HG02970 (cell line): ENCODE results near the gene WDR74.
"Not testable (repeated sequence)": the region's sequence is repeated elsewhere in the genome, so short reads cannot be mapped to it uniquely, and the experiment has no call there.

Experiments used
- ATAC-seq: cut with Tn5 transposase; IDR thresholded peaks from one replicate; pipeline ENCODE4 v1.9.1; 2021; ENCODE audit warnings: mild to moderate bottlenecking, moderate library complexity, moderate number of reproducible peaks; ENCODE audit not compliant: unreplicated experiment, low FRiP score

WDR74 gene

DNA sequence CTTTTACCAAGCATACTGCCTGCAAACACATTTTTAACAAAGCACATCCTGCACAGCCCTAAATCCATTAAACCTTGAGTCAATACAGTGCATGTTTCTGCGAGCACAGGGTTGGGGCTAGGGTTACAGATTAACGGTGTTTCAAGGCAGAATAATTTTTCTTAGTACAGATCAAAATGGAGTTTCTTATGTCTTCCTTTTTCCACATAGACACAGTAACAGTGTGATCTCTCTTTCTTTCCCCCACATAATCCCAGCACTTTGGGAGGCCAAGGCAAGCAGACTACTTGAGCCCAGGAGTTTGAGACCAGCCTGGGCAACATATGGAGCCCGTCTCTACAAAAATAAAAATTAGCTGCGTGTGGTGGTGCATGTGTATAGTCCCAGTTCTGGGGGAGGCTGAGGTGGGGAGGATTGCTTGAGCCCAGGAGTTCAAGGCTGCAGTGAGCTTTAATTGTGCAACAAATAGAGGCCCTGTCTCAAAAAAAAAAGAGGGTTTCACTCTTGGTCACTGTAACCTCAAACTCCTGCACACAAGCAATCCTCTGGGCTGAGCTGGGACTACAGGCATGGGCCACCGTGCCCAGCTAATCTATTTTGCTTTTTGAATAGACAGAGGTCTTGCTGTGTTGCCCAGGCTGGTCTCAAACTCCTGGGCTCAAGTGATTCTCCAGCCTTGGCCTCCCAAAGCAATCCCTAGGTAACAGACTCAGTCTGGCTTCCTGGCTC is 21.6 kb upstream of the WDR74 start:
- no peak for ATAC-seq

GRCh38 chr11:62859281-62859703 is 19.9 kb upstream of the WDR74 start:
- not testable (repeated sequence) for ATAC-seq

GRCh38 chr11:62858201-62858600 is 18.8 kb upstream of the WDR74 start:
- ATAC-seq = no peak

- ATAC-seq = no peak
Measured at GRCh38 chr11:62857541-62857982, 18.2 kb upstream of the WDR74 start.

DNA sequence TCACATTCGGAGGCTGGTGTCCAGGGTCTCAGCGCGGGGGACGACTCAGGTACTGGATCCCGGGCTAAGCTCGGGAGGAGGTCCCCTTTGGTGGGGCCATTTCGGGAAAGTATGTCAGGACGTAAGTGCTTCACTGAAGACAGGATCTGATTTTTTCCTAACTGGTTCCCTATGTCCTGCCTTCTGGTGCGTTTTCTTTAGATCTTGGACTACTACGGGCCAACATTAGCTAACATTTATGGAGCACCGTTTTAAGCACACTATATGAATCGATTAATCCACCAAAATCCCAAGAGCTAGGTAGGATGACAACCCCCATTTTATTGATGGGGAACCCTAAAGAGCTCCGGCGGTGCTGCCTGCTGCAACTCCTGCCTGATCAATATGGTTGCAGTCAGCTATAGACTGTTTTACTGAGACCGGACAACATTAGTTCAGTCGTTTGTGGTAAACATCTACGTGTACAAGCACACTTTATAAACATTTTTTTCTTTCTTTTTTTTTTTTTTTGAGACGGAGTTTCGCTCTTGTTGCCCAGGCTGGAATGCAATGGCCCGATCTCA is 17.0 kb upstream of the WDR74 start:
- no peak for ATAC-seq

GRCh38 chr11:62855571-62856332 is 16.4 kb upstream of the WDR74 start:
- ATAC-seq = peak; percentile 88

DNA sequence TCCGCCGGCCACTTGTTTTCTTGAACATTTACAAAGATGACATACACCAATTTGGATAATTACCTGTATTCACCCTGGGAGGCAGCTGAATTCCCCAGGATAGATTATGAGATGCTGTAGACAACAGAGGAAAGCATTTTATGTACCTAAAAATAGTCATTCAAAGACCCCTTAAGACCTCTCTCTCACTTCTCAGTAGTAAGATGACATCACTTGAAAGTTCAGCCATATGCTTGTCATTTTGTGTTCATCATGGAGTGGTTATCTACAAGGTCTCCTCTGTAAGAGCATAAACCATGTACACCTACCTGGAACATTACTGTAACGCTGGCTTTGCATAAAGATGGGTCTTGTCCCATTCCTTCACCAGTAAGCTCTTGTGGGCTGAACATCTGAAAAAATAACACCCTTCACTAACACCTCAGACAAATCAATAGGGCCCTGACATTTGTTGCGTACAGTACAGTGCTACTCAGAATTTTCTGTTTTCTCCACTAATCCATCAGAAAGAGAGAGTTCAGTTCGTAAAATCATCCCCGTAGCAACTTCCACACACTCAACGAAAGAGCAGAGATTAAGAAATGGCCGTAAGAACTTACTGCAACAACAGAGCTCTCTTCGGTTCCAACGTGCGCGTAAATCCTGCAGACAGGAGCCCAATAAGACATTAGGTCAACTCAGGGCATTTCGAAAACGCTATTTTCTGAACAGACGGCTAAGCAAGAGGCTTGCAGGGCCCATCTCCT is 15.6 kb upstream of the WDR74 start:
- ATAC-seq = no peak

- ATAC-seq = no peak
Measured at GRCh38 chr11:62854013-62854824, 14.8 kb upstream of the WDR74 start.

- ATAC-seq = no peak
Measured at GRCh38 chr11:62853279-62853965, 14.0 kb upstream of the WDR74 start.

- ATAC-seq = no peak
Measured at GRCh38 chr11:62852523-62853188, 13.3 kb upstream of the WDR74 start.

GRCh38 chr11:62851807-62852522 is 12.6 kb upstream of the WDR74 start:
- no peak for ATAC-seq

GRCh38 chr11:62850911-62851806 is 11.8 kb upstream of the WDR74 start:
- no peak for ATAC-seq

GRCh38 chr11:62847767-62848314 is 8.5 kb upstream of the WDR74 start:
- ATAC-seq = no peak

DNA sequence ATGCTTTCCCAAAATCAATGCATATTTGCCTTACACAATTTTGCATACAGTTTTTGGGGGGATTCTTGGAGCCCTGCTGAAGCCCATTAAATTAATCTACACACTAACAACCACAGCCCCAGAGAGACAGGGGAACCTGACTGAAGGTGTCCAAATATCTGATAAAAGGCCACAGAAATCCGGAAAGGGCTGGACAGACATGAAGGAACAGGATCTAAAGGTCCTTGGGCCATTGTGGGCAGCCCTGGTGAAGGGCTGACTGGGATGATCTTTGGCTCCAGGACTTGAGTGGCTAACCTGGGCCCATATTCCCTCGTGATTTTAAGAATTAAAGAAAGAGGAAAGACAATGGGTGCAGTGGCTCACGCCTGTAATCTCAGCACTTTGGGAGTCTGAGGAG is 6.8 kb upstream of the WDR74 start:
- no peak for ATAC-seq

DNA sequence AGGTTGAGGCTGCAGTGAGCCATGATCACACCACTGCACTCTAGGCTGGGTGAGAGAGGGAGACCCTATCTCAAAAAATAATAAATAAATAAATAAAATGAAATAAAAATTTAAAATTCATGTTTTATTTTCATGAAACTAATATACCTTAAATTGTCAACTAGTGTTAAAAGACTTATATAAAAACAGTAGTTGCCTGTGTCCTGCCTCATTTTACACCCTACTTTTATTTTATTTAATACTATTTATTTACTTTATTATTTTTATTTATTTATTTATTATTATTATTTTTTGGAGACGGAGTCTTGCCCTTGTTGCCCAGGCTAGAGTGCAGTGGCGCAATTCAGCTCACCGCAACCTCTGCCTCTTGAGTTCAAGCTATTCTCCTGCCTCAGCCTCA is 4.8 kb upstream of the WDR74 start:
- ATAC-seq = no peak

GRCh38 chr11:62843466-62843865 is 4.1 kb upstream of the WDR74 start:
- ATAC-seq = no peak

- not testable (repeated sequence) for ATAC-seq
Measured at GRCh38 chr11:62842891-62843290, 3.5 kb upstream of the WDR74 start.
